BLaER1 (cell line): ENCODE results near the gene SLIT3.
A peak's percentile ranks its signal among the peaks of the same experiment; 100 is the strongest.

Experiments
- H3K27ac ChIP-seq: shearing (Covaris generic); formaldehyde crosslinking; 2 replicates; pipeline ENCODE4 v1.8.1; 2022
- H3K27me3 ChIP-seq: shearing (Covaris generic); formaldehyde crosslinking; 2 replicates; pipeline ENCODE4 v1.8.1; 2022
- H3K36me3 ChIP-seq: shearing (Covaris generic); formaldehyde crosslinking; 2 replicates; pipeline ENCODE4 v1.8.1; 2022
- H3K4me1 ChIP-seq: shearing (Covaris generic); formaldehyde crosslinking; 2 replicates; pipeline ENCODE4 v1.8.1; 2022
- H3K4me2 ChIP-seq: shearing (Covaris generic); formaldehyde crosslinking; 2 replicates; pipeline ENCODE4 v1.8.1; 2022
- H3K4me3 ChIP-seq: shearing (Covaris generic); formaldehyde crosslinking; 2 replicates; pipeline ENCODE4 v1.8.1; 2022
- H3K9ac ChIP-seq: shearing (Covaris generic); formaldehyde crosslinking; 2 replicates; pipeline ENCODE4 v1.8.1; 2022
- H3K9me3 ChIP-seq: shearing (Covaris generic); formaldehyde crosslinking; 2 replicates; pipeline ENCODE4 v1.8.1; 2022
- H4K20me1 ChIP-seq: shearing (Covaris generic); formaldehyde crosslinking; 2 replicates; pipeline ENCODE4 v1.8.1; 2022
- Cebpa-rat ChIP-seq: shearing (Covaris generic); IDR thresholded peaks from 2 replicates; pipeline ENCODE4 v1.8.1; 2022

The SLIT3 gene

GRCh38 chr5:168898247-168898911 lies 402.6 kb downstream of the SLIT3 start:
- H3K27ac ChIP-seq = no peak overlapping the region
- peaks cover 13% of the 10 kb centered on the region for H3K4me1 ChIP-seq
- H3K27me3 ChIP-seq = no peaks in the 10 kb centered on the region
- TF ChIP-seq Cebpa-rat = no peak
- no peaks in the 10 kb centered on the region for H3K36me3 ChIP-seq
- H3K4me3 ChIP-seq = no peak overlapping the region
- H3K9me3 ChIP-seq = 0 out of 2 replicates have a peak, but pooled peaks cover 4% of the 10 kb centered on the region
- no peaks in the 10 kb centered on the region for H4K20me1 ChIP-seq
- no peak overlapping the region for H3K4me2 ChIP-seq
- H3K9ac ChIP-seq = no peak overlapping the region

DNA sequence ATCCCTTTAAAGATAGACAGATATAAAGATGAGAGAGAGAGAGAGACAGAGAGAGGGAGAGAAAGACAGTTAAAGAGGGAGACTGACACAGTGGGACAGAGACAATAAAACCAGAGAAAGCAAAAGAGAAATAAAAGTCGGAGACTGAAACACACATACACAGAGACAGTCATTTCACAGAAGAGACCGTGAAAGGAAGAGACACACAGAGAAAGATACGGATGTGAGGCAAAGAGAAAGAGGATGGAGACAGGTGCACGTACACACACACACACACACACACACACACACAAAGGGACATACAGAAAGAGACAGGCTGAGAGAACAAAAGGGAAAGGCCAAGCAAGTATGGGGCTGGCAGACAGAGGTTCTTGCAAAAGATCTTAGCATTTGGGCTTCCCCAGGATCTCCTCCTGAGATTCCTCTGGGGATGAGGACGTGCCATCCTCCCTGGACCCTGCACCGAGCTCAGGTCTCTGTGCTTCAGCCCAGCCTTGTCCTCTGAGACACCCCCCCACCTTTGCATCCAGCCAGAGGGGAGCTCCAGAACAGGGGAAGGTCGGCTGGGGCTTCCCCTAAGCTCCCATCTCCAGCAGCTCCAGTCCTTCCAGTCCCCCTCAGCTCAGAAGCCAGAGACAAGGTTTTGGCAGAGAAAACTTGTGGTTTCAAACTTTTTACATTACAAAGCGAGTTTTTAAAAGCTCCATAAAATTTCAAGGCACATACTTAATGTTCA lies 403.4 kb downstream of the SLIT3 start:
- TF ChIP-seq Cebpa-rat = no peak
- H3K27me3 ChIP-seq = no peaks in the 10 kb centered on the region
- H3K27ac ChIP-seq = no peak overlapping the region
- H3K4me1 ChIP-seq = peaks cover 13% of the 10 kb centered on the region
- H3K36me3 ChIP-seq = no peaks in the 10 kb centered on the region
- H3K4me2 ChIP-seq = no peak overlapping the region
- no peak overlapping the region for H3K4me3 ChIP-seq
- no peaks in the 10 kb centered on the region for H4K20me1 ChIP-seq
- no peak overlapping the region for H3K9ac ChIP-seq
- 0 out of 2 replicates have a peak, but pooled peaks cover 4% of the 10 kb centered on the region for H3K9me3 ChIP-seq

DNA sequence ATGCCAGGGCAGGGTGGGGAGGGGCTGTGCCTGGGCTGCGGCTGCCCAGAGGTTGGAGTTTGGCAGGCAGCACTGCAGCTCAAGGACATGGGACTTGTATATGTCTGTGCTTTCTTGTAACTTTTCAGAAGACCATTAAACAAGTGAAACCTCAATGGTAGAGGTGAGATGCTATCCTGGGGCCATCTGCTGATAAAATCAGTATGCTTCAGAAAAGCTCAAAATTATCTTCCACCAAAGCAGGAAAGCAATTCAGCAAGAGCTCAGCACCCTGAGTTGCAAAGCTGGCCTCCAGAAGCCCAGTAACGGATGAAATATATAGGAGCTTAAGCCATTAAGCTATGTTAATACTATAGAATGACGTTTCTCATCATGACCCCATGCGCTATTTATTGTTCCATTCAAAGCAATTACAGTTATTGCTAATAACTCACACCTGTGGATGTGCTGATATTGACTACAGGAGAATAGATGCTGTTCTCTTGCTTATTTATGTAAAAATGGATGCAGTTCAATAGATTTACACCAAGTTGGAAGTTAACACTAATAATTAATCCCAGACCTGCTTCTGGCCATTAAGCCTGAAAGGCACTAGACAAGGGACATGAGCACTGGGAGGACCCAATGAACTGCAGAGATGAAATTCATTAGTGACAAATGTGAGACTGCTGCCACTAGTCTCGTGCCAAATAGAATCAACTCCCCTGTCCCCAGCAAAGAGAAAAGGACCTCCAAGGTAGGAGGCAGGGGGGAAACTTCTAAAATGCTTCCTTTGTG lies 405.5 kb downstream of the SLIT3 start:
- H3K27ac ChIP-seq = no peak overlapping the region
- H3K27me3 ChIP-seq = no peaks in the 10 kb centered on the region
- H4K20me1 ChIP-seq = no peaks in the 10 kb centered on the region
- H3K4me1 ChIP-seq = peaks cover 19% of the 10 kb centered on the region
- H3K4me3 ChIP-seq = no peak overlapping the region
- H3K36me3 ChIP-seq = no peaks in the 10 kb centered on the region
- H3K9ac ChIP-seq = no peak overlapping the region
- no peak for TF ChIP-seq Cebpa-rat
- H3K9me3 ChIP-seq = no peaks in the 10 kb centered on the region
- H3K4me2 ChIP-seq = no peak overlapping the region

- Histone ChIP-seq H3K9ac (no peak overlapping the region), H3K36me3 (no peaks in the 10 kb centered on the region), H3K9me3 (no peaks in the 10 kb centered on the region), H4K20me1 (no peaks in the 10 kb centered on the region), H3K4me3 (no peak overlapping the region), H3K27me3 (no peaks in the 10 kb centered on the region), H3K27ac (no peak overlapping the region), H3K4me1 (peaks cover 6% of the 10 kb centered on the region), H3K4me2 (no peak overlapping the region)
- no peak for TF ChIP-seq Cebpa-rat
Measured at GRCh38 chr5:168893283-168893682, 407.7 kb downstream of the SLIT3 start.

DNA sequence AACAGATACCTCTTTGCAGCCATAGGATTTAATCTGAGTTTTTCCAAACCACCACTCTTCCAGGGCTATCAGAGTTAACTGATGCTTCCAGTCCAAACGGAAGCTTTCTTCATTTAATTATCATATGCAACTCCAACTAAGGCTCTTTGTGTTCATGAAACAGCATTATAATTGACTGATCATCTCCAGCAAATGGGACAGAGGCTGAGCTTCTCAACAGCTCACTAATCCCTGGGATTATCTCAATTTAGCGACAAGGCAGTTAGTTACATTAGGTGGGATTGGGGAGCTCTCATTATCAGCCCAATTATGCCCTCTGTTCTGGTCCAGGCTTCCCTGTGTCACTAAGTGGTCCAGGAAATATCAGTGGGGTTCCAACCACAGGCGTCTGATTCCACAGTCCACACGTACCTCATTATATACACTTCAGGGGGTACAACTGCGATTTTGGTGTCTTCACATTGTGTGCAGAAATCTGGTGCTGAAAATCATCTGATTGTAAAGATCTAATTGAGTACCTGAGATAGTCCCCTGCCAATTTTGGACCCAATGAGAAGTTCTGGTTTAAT lies 408.2 kb downstream of the SLIT3 start:
- H4K20me1 ChIP-seq = no peaks in the 10 kb centered on the region
- H3K4me1 ChIP-seq = peaks cover 6% of the 10 kb centered on the region
- no peak for TF ChIP-seq Cebpa-rat
- no peaks in the 10 kb centered on the region for H3K9me3 ChIP-seq
- no peaks in the 10 kb centered on the region for H3K36me3 ChIP-seq
- H3K9ac ChIP-seq = no peak overlapping the region
- no peak overlapping the region for H3K4me2 ChIP-seq
- H3K27me3 ChIP-seq = no peaks in the 10 kb centered on the region
- no peak overlapping the region for H3K27ac ChIP-seq
- no peak overlapping the region for H3K4me3 ChIP-seq

- Histone ChIP-seq H3K27ac (no peak overlapping the region), H3K4me2 (peak overlapping the region; percentile 20; the same call in 1 of the 2 replicates), H3K36me3 (no peaks in the 10 kb centered on the region), H4K20me1 (no peaks in the 10 kb centered on the region), H3K4me1 (peaks cover 10% of the 10 kb centered on the region), H3K9me3 (no peaks in the 10 kb centered on the region), H3K9ac (no peak overlapping the region), H3K4me3 (no peak overlapping the region), H3K27me3 (no peaks in the 10 kb centered on the region)
- no peak for TF ChIP-seq Cebpa-rat
Measured at GRCh38 chr5:168890816-168891812, 409.8 kb downstream of the SLIT3 start.

DNA sequence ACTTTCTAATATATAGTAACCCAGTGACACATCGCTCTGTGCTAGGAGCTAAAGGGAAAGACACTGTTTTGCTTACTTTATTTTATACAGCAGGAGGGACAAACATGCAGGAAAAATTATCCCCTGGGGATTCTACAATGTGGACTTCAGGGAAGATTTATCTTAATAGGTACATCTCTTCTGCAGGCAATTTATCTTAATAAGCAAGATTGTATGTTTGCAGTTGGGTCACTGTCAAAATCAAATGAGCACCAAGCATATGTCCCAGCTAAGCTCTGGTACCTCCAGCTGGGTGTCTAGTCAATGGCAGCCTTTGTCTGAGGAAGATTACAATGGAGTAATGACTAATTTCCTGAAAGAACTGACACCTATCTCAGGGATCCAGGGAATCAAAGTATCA lies 411.9 kb downstream of the SLIT3 start:
- H3K4me3 ChIP-seq = no peak overlapping the region
- no peak for TF ChIP-seq Cebpa-rat
- no peak overlapping the region for H3K9ac ChIP-seq
- no peaks in the 10 kb centered on the region for H4K20me1 ChIP-seq
- H3K4me2 ChIP-seq = no peak overlapping the region
- no peak overlapping the region for H3K27ac ChIP-seq
- H3K36me3 ChIP-seq = no peaks in the 10 kb centered on the region
- H3K9me3 ChIP-seq = no peaks in the 10 kb centered on the region
- peaks cover 12% of the 10 kb centered on the region for H3K4me1 ChIP-seq
- no peaks in the 10 kb centered on the region for H3K27me3 ChIP-seq

GRCh38 chr5:168887931-168888330 lies 413.0 kb downstream of the SLIT3 start:
- no peaks in the 10 kb centered on the region for H3K27me3 ChIP-seq

GRCh38 chr5:168886157-168886556 lies 414.8 kb downstream of the SLIT3 start:
- H3K9ac ChIP-seq = no peak overlapping the region
- 0 out of 2 replicates have a peak overlapping the region, but pooled peaks have one; percentile 7 for H3K4me2 ChIP-seq

More at GRCh38 chr5:168887931-168888330, 413.0 kb downstream of the SLIT3 start:
- Histone ChIP-seq H3K36me3 (no peaks in the 10 kb centered on the region), H3K9me3 (no peaks in the 10 kb centered on the region), H3K9ac (no peak overlapping the region), H3K4me3 (no peak overlapping the region), H3K27ac (no peak overlapping the region), H3K4me2 (no peak overlapping the region), H4K20me1 (no peaks in the 10 kb centered on the region), H3K4me1 (peaks cover 15% of the 10 kb centered on the region)
- TF ChIP-seq Cebpa-rat = no peak

More at GRCh38 chr5:168886157-168886556, 414.8 kb downstream of the SLIT3 start:
- peaks cover 29% of the 10 kb centered on the region for H3K4me1 ChIP-seq
- H3K36me3 ChIP-seq = no peaks in the 10 kb centered on the region
- H4K20me1 ChIP-seq = no peaks in the 10 kb centered on the region
- no peaks in the 10 kb centered on the region for H3K27me3 ChIP-seq
- no peak overlapping the region for H3K4me3 ChIP-seq
- no peaks in the 10 kb centered on the region for H3K9me3 ChIP-seq
- no peak overlapping the region for H3K27ac ChIP-seq
- TF ChIP-seq Cebpa-rat = no peak
